ENCODE data around the gene PTCHD4.
"Not testable (repeated sequence)": the region's sequence is repeated elsewhere in the genome, so short reads cannot be mapped to it uniquely, and the experiment has no call there.

The PTCHD4 gene

DNA sequence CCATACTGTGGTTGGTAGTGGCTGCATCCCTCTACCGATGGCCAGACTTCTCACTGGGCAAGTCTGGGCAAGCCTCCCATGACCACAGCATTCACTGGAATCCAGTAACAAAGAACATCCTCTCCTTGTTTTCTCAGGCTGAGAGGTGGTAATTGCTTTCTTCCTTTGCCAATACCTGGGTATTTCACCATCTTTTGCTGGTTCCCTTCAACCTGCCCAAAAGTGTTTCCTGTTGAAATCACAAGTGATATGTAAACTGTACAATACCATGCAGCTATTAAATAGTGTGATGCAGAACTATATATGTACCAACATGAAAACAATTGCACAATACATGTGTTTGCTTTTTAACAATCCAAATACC is at the start of gene PTCHD4:
Gene PTCHD4, minus strand, starts transcription at position 55 of the 364 bp plus-strand sequence. CDS start 42,240 bp downstream, outside the sequence.
- no peaks in the 10 kb centered on the region for H3K36me3 Mint-ChIP-seq
- no peaks in the 10 kb centered on the region for H3K4me1 Mint-ChIP-seq
- H3K27ac Mint-ChIP-seq: no peak within 1 kb of the TSS
- ATAC-seq (ENCODE audit: low read depth) (no peak), DNase-seq (ENCODE audit: low spot score in 2 of 2) (no peak)
- H3K4me3 Mint-ChIP-seq: no peak within 1 kb of the TSS
- no peaks in the 10 kb centered on the region for H3K9me3 Mint-ChIP-seq
- no peaks in the 10 kb centered on the region for H3K27me3 Mint-ChIP-seq

DNA sequence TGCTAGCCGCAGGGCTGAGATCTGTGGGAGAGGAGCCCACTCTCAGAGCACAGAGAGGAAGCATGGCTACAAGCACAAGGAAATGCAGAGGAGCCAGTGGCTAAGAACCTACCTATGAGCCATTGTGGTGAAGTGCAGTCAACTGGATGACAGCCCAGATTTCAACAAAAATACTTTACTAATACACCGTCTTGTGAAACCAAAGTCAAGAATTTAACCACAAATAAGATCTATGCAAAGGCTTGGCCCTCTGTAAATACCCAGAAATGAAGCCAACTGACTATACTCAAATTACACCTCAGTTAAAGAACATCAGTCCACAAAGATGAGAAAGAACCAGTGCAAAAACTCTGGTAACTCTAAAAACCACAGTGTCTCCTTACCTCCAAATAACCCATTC is 40.1 kb upstream of the PTCHD4 start:
- ATAC-seq (ENCODE audit: low read depth) (no peak), DNase-seq (ENCODE audit: low spot score in 2 of 2) (no peak)
- H3K27me3 Mint-ChIP-seq: no peaks in the 10 kb centered on the region
- peaks cover 24% of the 10 kb centered on the region for H3K9me3 Mint-ChIP-seq
- no peak overlapping the region for H3K27ac Mint-ChIP-seq
- H3K4me1 Mint-ChIP-seq: no peaks in the 10 kb centered on the region
- H3K36me3 Mint-ChIP-seq: peaks cover 1% of the 10 kb centered on the region
- no peak overlapping the region for H3K4me3 Mint-ChIP-seq

DNA sequence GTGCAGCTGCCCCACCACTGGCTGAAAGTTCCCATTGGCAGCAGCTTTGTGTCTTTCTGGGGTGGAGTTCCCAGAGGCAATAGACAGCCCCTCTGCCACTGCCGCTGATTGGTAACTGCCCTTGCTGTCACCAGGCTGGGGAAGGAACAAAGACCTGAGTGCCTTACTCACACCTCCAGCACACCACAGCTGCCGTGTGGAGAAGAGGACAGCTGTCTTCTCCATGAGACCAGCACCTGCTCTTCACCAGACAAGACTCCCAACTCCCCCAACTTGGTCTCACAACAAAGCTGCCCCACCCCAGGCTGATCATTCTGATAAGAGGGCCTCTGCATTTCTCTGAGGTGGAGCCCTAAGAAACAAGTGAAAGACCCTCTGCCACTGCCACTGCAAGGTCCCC is 39.7 kb upstream of the PTCHD4 start:
- ATAC-seq (ENCODE audit: low read depth): no peak
- no peak overlapping the region for H3K27ac Mint-ChIP-seq
- no peaks in the 10 kb centered on the region for H3K27me3 Mint-ChIP-seq
- H3K9me3 Mint-ChIP-seq: peaks cover 21% of the 10 kb centered on the region
- H3K4me3 Mint-ChIP-seq: no peak overlapping the region
- no peak for DNase-seq (ENCODE audit: low spot score in 2 of 2)
- peaks cover 1% of the 10 kb centered on the region for H3K36me3 Mint-ChIP-seq
- no peaks in the 10 kb centered on the region for H3K4me1 Mint-ChIP-seq

DNA sequence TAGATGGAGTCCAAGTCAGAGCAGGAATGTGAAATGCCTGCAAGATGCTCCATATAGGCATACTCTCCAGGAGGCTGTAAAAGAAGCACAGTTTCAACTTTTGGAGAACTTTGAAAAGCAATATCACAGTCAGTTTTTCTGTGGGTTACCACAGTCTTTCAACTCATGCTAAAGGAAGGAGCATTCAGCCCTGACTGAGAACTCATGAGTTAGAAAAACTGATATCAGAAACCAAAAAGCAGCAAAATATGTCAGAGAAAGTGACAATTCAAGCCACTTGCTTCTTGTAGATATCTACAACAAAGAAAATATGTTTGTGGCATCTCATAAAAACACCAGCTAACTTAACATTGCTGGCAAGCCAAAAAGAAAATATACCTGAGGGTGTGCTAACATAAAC is 36.1 kb upstream of the PTCHD4 start:
- H3K36me3 Mint-ChIP-seq: peaks cover 1% of the 10 kb centered on the region
- no peak overlapping the region for H3K4me3 Mint-ChIP-seq
- no peaks in the 10 kb centered on the region for H3K27me3 Mint-ChIP-seq
- DNase-seq (ENCODE audit: low spot score in 2 of 2) (no peak), ATAC-seq (ENCODE audit: low read depth) (no peak)
- H3K9me3 Mint-ChIP-seq: peaks cover 13% of the 10 kb centered on the region
- no peak overlapping the region for H3K27ac Mint-ChIP-seq
- no peaks in the 10 kb centered on the region for H3K4me1 Mint-ChIP-seq

DNA sequence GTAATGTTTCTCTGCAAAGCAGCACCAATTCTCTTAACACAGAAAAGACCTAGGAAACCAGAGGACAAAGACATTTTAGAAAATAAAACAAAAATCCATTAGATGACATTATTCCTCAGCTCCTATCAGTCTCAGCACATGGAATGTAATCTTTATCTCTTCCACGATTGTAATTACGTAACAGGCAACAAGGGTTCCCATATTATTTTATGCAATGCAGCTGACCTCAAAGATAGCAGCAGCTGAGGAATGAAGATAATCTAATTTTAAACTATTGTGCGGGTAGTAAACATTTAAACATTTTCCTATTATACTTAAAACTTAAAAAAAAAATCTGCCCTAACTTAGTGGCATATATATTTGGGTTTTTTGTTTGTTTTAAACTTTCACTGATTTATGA is 33.0 kb upstream of the PTCHD4 start:
- H3K27ac Mint-ChIP-seq: no peak overlapping the region
- H3K9me3 Mint-ChIP-seq: peaks cover 5% of the 10 kb centered on the region
- H3K36me3 Mint-ChIP-seq: peaks cover 1% of the 10 kb centered on the region
- H3K27me3 Mint-ChIP-seq: no peaks in the 10 kb centered on the region
- H3K4me1 Mint-ChIP-seq: no peaks in the 10 kb centered on the region
- DNase-seq (ENCODE audit: low spot score in 2 of 2): no peak
- no peak overlapping the region for H3K4me3 Mint-ChIP-seq
- ATAC-seq (ENCODE audit: low read depth): no peak

DNA sequence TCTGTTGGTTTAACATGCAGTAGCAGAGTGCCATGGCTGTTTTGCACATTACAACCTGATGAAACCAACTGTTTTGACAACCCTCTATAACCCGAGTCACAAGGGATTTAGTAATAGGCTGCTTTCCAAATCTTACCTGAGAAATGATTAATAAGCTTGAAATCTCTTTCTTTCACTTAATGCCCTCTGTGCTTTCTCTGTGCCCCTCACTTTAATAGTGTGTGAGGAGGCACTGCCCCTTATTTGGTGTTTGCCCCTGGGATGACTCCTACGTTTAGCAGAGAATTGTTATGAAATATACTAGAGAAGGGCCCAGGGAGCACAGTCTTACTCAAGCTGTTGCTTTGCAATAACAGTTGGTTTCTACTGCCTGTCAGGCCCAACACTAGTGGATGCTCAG is 31.0 kb upstream of the PTCHD4 start:
- Mint-ChIP-seq H3K27me3 (no peaks in the 10 kb centered on the region), H3K9me3 (peaks cover 3% of the 10 kb centered on the region), H3K4me3 (no peak overlapping the region), H3K36me3 (no peaks in the 10 kb centered on the region), H3K4me1 (no peaks in the 10 kb centered on the region), H3K27ac (no peak overlapping the region)
- ATAC-seq (ENCODE audit: low read depth): no peak
- no peak for DNase-seq (ENCODE audit: low spot score in 2 of 2)

DNA sequence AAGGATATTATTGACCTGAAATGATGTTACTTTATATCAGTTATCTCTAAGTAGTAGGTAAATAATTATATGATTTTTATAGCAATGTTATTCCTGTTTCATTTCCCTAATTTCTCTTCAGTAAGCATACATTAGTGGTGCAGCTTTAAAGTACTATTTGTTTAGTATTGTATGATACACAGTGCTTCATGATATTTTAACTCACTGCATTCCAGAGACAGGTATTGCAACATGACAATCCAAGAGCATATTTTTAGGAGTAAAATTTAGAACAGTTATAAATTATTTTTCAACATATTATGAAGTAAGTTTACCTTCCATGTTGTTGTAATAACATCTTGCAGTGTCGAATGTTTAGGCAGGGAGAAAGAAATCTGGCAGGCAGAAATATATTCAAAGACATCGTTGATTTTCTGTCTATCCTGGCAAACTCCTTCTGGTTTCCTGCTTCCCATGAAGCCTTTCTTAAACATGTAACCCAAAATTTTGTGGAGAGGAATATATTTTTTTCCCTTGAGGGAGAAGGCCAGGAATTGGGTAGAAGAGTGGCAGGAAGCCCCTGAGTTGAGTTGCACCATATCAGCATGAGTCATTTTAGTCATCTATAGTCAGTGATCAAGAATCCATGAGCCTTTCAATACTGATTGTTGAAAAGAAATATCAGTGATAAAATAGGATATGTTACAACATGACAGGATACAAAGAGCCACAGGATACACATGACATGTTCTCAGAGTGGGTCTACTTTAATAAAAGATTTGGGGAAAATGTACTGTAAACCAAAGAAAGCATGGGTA is 29.0 kb upstream of the PTCHD4 start:
- ATAC-seq (ENCODE audit: low read depth) (no peak), DNase-seq (ENCODE audit: low spot score in 2 of 2) (no peak)
- Mint-ChIP-seq H3K4me3 (no peak overlapping the region), H3K9me3 (peaks cover 3% of the 10 kb centered on the region), H3K27ac (no peak overlapping the region), H3K27me3 (no peaks in the 10 kb centered on the region), H3K4me1 (no peaks in the 10 kb centered on the region), H3K36me3 (no peaks in the 10 kb centered on the region)

DNA sequence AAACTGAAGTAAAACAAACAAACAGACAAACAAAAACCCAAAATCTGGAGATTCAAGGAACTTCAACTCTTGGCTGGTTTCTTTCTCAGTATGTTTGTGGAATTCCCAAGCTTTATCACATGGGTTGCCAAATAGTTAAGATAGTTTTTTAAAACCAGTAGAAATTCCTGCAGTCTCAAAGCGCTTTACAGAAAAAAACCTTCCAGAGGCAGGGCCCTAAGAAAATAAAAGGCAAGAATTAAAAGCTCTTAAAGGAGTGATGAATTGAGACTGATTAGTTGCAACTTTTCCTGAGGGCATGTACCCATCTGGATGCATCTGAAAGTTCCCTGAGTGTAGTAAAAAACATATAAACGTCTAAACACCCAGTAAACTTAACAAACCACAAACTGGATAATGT is 25.9 kb upstream of the PTCHD4 start:
- no peak for ATAC-seq (ENCODE audit: low read depth)
- Mint-ChIP-seq H3K27ac (no peak overlapping the region), H3K9me3 (peaks cover 2% of the 10 kb centered on the region), H3K4me1 (no peaks in the 10 kb centered on the region), H3K4me3 (no peak overlapping the region), H3K36me3 (no peaks in the 10 kb centered on the region), H3K27me3 (no peaks in the 10 kb centered on the region)
- no peak for DNase-seq (ENCODE audit: low spot score in 2 of 2)

DNA sequence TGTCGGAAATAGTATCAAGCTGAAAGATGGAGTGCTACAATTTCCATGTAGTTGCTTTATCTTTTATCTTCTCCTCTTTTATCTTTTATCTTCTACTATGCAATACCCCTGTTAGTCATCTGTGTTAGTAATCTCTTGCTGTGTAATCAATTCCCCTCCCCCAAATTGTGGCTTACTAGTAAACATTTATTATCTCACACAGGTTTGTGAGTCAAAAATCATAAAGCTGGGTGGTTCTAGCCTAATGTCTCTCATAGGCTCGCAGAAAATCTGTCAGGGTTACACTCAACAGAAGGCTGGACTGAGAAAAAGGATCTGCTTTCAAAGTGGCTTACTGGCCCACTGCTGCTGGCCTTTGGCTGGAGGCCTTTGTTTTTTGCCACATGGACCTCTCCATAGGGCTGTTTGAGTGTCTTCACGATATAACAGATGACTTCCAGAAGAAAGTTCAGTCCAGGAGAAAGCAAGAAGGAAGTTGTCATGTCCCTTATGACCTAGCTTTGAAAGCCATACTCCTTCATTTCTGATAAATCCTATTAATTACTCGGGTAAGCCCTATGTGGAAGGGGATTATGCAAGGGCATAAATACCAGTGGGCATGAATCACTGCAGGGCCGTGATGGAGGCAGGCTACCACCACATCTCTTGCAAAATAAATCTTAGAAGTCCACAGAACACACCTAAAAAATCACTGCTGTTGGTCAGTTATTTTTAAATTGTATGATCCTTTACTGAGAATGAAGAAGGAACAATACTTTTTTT is 24.5 kb upstream of the PTCHD4 start:
- Mint-ChIP-seq H3K4me1 (no peaks in the 10 kb centered on the region), H3K27ac (no peak overlapping the region), H3K36me3 (no peaks in the 10 kb centered on the region), H3K9me3 (peaks cover 2% of the 10 kb centered on the region), H3K27me3 (no peaks in the 10 kb centered on the region), H3K4me3 (no peak overlapping the region)
- ATAC-seq (ENCODE audit: low read depth) (no peak), DNase-seq (ENCODE audit: low spot score in 2 of 2) (no peak)

DNA sequence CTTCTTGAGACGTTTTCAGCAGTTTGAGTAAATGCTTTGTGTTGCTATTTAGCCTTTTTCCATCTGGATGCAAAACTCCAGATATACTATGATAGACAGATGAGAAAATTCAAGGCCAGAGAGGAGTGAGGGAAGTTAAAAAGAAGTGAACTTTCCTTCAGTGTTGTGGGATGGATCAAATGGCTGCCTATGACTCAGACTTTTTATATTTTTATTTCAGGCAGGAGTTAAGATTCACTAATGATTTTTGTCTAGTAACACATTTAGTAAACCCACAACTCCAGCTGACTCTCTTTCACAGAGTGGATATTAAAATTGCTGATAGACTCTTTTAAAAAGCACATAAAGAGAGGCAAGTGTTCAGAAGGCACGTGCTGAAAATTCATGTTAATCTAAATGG is 23.2 kb upstream of the PTCHD4 start:
- Mint-ChIP-seq H3K27me3 (no peaks in the 10 kb centered on the region), H3K27ac (no peak overlapping the region), H3K4me1 (no peaks in the 10 kb centered on the region), H3K36me3 (no peaks in the 10 kb centered on the region), H3K4me3 (no peak overlapping the region), H3K9me3 (peaks cover 2% of the 10 kb centered on the region)
- no peak for DNase-seq (ENCODE audit: low spot score in 2 of 2)
- no peak for ATAC-seq (ENCODE audit: low read depth)

DNA sequence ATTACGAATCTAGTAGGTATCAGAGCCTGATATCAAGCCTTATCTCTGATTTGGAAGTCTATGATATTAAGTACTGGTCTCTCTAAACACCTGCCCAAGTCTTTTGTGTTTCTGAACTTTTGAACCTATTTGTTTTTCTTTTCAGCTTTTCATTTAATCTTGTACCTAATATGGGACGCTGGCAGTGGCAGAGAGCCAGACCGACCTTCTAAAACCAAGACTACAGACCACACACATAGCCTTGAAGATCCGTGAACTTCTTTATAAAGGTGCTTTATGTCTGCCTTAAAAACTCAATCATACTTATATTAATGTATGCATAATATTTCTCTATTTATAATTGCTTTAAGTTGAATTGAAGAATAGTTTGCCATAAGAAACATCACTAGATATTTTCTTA is 12.6 kb upstream of the PTCHD4 start:
- H3K4me3 Mint-ChIP-seq: no peak overlapping the region
- H3K27me3 Mint-ChIP-seq: no peaks in the 10 kb centered on the region
- DNase-seq (ENCODE audit: low spot score in 2 of 2) (no peak), ATAC-seq (ENCODE audit: low read depth) (no peak)
- H3K9me3 Mint-ChIP-seq: peaks cover 4% of the 10 kb centered on the region
- no peaks in the 10 kb centered on the region for H3K4me1 Mint-ChIP-seq
- H3K36me3 Mint-ChIP-seq: no peaks in the 10 kb centered on the region
- H3K27ac Mint-ChIP-seq: no peak overlapping the region

DNA sequence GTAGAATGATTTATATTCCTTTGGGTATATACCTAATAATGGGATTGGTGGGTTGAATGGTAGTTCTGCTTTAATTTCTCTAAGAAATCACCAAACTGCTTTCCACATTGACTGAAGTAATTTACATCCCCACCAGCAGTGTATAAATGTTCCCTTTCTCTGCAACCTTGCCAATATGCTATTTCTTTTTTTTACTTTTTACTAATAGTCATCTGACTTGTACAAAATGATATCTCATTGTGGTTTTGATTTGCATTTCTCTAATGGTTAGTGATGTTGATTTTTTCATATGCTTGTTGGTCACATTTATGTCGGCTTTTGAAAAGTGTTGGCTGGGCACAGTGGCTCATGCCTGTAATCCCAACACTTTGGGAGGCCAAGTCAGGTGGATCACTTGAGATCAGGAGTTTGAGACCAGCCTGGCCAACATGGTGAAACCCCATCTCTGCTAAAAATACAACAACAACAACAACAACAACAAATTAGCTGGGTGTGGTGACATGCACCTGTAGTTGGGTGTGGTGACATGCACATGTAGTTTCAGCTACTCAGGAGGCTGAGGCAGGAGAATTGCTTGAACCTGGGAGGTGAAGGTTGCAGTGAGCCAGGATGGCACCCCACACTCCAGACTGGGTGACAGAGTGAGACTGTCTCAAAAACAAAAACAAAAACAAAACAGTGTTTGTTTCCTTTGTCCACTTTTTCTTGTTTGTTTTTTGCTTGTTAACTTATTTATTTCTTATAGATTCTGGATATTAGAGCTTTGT is 11.2 kb upstream of the PTCHD4 start:
- H3K27me3 Mint-ChIP-seq; H3K27ac Mint-ChIP-seq; H3K9me3 Mint-ChIP-seq; H3K4me1 Mint-ChIP-seq; H3K4me3 Mint-ChIP-seq; ATAC-seq (ENCODE audit: low read depth); H3K36me3 Mint-ChIP-seq; DNase-seq (ENCODE audit: low spot score in 2 of 2): not testable (repeated sequence)

DNA sequence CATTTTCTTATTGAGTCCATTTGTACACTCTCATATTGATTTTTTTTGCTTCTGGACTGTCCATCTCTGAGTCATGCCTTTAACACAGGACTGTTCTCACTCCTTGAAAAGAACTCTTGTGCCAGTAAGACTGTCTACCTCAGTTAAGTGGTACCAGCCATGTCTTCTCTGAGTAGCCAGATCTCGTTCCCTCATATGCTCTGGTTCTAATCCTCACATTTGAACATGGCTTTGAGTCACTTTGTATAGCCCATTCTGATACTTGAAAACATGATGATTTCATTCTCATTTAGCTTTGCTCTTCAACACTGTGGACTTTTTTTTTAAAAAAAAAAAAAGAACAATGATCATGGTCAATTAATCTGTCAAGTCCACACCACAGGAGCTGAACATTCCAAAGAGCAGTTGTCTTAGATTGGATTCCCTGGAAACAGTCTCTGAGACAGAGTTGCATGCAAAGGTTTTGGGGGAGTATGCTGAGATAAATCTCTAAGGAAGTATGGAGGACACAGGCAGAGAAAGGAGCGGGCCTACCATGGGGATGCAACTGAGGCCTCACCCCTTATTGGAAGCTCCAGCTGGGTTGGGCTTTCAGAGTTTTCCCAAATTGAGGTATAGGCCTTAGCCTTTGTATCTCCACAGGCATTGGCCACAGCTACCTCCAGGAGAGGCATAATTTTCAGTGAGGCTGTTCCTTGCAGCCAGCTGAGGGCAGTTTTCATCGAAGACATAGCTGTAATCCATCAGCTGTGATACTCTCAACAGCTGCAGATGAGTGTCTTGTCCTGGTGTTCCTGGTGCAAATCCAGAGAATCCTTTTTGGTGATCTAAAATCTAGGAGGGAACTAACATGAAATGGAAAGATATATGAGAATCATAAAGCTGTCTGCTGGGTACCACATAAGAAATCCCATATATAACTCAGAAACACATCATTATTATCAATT is 6.0 kb upstream of the PTCHD4 start:
- Mint-ChIP-seq H3K4me1 (no peaks in the 10 kb centered on the region), H3K36me3 (no peaks in the 10 kb centered on the region), H3K4me3 (no peak overlapping the region), H3K9me3 (peaks cover 2% of the 10 kb centered on the region), H3K27me3 (no peaks in the 10 kb centered on the region), H3K27ac (no peak overlapping the region)
- ATAC-seq (ENCODE audit: low read depth) (no peak), DNase-seq (ENCODE audit: low spot score in 2 of 2) (no peak)
